Lower lobe of right lung (tissue), 2 donors: ENCODE results near the gene ARID1B. TPM values are rescaled to one million over a fixed set of nuclear protein-coding genes. Genes with fewer than 3 reads are reported as not detected.
A peak's percentile ranks its signal among the peaks of the same experiment; 100 is the strongest.

Source experiments
- ATAC-seq, 2 donors: fragments of 200-7000 bp; cut with Tn5 transposase; one replicate each; pipeline ENCODE4 v1.9.1; 2020 to 2022; ENCODE audit warnings: mild to moderate bottlenecking in 2 of 2, moderate library complexity in 2 of 2
- DNase-seq: peaks from one replicate; pipeline ENCODE4 v3.0.0-alpha.2; 2020
- H3K27ac ChIP-seq: fragments of 200-600 bp; one replicate; pipeline ENCODE4 v1.8.0; 2022
- H3K27me3 ChIP-seq: fragments of 200-600 bp; one replicate; pipeline ENCODE4 v1.8.0; 2022; ENCODE audit warnings: low read depth
- H3K36me3 ChIP-seq: fragments of 200-600 bp; one replicate; pipeline ENCODE4 v1.8.0; 2022; ENCODE audit warnings: mild to moderate bottlenecking
- H3K4me1 ChIP-seq: fragments of 200-600 bp; one replicate; pipeline ENCODE4 v1.8.0; 2022
- H3K4me3 ChIP-seq: fragments of 200-600 bp; one replicate; pipeline ENCODE4 v1.8.0; 2022; ENCODE audit warnings: mild to moderate bottlenecking
- H3K9me3 ChIP-seq: fragments of 200-600 bp; one replicate; pipeline ENCODE4 v1.8.0; 2022
- CTCF ChIP-seq: fragments of 200-600 bp; IDR thresholded peaks from one replicate; pipeline ENCODE4 v1.8.0; 2022; ENCODE audit warnings: antibody characterized with exemption, mild to moderate bottlenecking
- intact Hi-C: fragments of 100-400 bp; cut with DNase I; formaldehyde crosslinking; loops from one replicate; pipeline ENCODE4 v1.11.0; 2022
- total RNA-seq: library from RNA; stranded (reverse); fragmentation: NEBNext Ultra II Directional; extraction: Animal tissue kit (Norgen Biotek cat#: 25700); gene quantifications from one replicate; pipeline ENCODE4 v1.2.1, GENCODE V29; 2021
- donor health status: DM: no; HTN: yes; CAD: no; lungs with severe emphysema.

The ARID1B gene
- total RNA-seq, 1 donor from 2014 or later: 95.5 TPM

- Histone ChIP-seq H3K9me3 (no peaks in the 10 kb centered on the region), H3K36me3 (no peaks in the 10 kb centered on the region), H3K4me3 (no peak overlapping the region), H3K4me1 (peaks cover 15% of the 10 kb centered on the region), H3K27ac (no peak overlapping the region), H3K27me3 (no peaks in the 10 kb centered on the region)
- DNase-seq: no peak
- ATAC-seq: no peak
- no peak for TF ChIP-seq CTCF
- intact Hi-C loops: loop anchor here (10.0 kb wide), 1 partner anchor 232 kb away; no protein-coding TSS in a partner anchor
Observed at GRCh38 chr6:157017022-157017421, 239.8 kb downstream of the ARID1B start.

GRCh38 chr6:157017861-157018260 lies 240.7 kb downstream of the ARID1B start:
- DNase-seq: no peak
- no peak for ATAC-seq
- H3K9me3 ChIP-seq: no peaks in the 10 kb centered on the region
- intact Hi-C loops: loop anchor here (10.0 kb wide), 1 partner anchor 233 kb away; no protein-coding TSS in a partner anchor
- no peaks in the 10 kb centered on the region for H3K36me3 ChIP-seq
- no peaks in the 10 kb centered on the region for H3K27me3 ChIP-seq
- no peak overlapping the region for H3K27ac ChIP-seq
- no peak for TF ChIP-seq CTCF
- no peak overlapping the region for H3K4me3 ChIP-seq
- H3K4me1 ChIP-seq: peaks cover 22% of the 10 kb centered on the region

GRCh38 chr6:157019115-157019641 lies 242.0 kb downstream of the ARID1B start:
- Histone ChIP-seq H3K36me3 (no peaks in the 10 kb centered on the region), H3K9me3 (no peaks in the 10 kb centered on the region), H3K4me1 (peaks cover 35% of the 10 kb centered on the region), H3K27ac (no peak overlapping the region), H3K27me3 (no peaks in the 10 kb centered on the region), H3K4me3 (no peak overlapping the region)
- TF ChIP-seq CTCF: no peak
- ATAC-seq: no peak
- no peak for DNase-seq
- intact Hi-C loops: loop anchor here (10.0 kb wide), 1 partner anchor 234 kb away; no protein-coding TSS in a partner anchor

GRCh38 chr6:157019733-157020132 lies 242.6 kb downstream of the ARID1B start:
- peak overlapping the region; percentile 98 for H3K27ac ChIP-seq
- DNase-seq (no peak), ATAC-seq (no peak)
- no peaks in the 10 kb centered on the region for H3K27me3 ChIP-seq
- no peaks in the 10 kb centered on the region for H3K9me3 ChIP-seq
- intact Hi-C loops: loop anchor here (10.0 kb wide), 1 partner anchor 235 kb away; no protein-coding TSS in a partner anchor
- no peaks in the 10 kb centered on the region for H3K36me3 ChIP-seq
- no peak for TF ChIP-seq CTCF
- peak overlapping the region; percentile 75 for H3K4me3 ChIP-seq
- H3K4me1 ChIP-seq: peaks cover 36% of the 10 kb centered on the region

- peak overlapping the region; percentile 75 for H3K4me3 ChIP-seq
- H3K36me3 ChIP-seq: no peaks in the 10 kb centered on the region
- H3K9me3 ChIP-seq: no peaks in the 10 kb centered on the region
- TF ChIP-seq CTCF: no peak
- ATAC-seq: no peak
- H3K4me1 ChIP-seq: peaks cover 36% of the 10 kb centered on the region
- no peaks in the 10 kb centered on the region for H3K27me3 ChIP-seq
- DNase-seq: no peak
- intact Hi-C loops: no loop called here
- peak overlapping the region; percentile 98 for H3K27ac ChIP-seq
Observed at GRCh38 chr6:157020398-157020797, 243.2 kb downstream of the ARID1B start.
